ENCODE data around the gene UGP2. TPM values are rescaled to one million over a fixed set of nuclear protein-coding genes. Genes with fewer than 3 reads are reported as not detected.
A peak's percentile ranks its signal among the peaks of the same experiment; 100 is the strongest.
"Not testable (repeated sequence)": the region's sequence is repeated elsewhere in the genome, so short reads cannot be mapped to it uniquely, and the experiment has no call there.

The UGP2 gene
- total and polyA plus RNA-seq, 5 donors from 2014 or later = 118 to 279 (median 210) TPM

- DNase-seq = no peak
- Mint-ChIP-seq H3K4me1 (no peaks in the 10 kb centered on the region), H3K36me3 (peaks cover 3% of the 10 kb centered on the region), H3K4me3 (no peak overlapping the region), H3K9me3 (peaks cover 0 to 6% (median 0%) of the 10 kb centered on the region in 7 donors), H3K27me3 (peaks cover 6% of the 10 kb centered on the region), H3K27ac (no peak overlapping the region)
- ATAC-seq (ENCODE audit: low read depth in 2 of 2) = no peak
- Histone ChIP-seq H3K4me3 (ENCODE audit: low read depth, low read length) (no peak overlapping the region), H3K9me3 (ENCODE audit: control insufficient read depth in 2 of 2, low read length in 2 of 2) (no peaks in the 10 kb centered on the region), H3K36me3 (ENCODE audit: control insufficient read depth, insufficient read depth, low read length) (no peaks in the 10 kb centered on the region), H3K27me3 (ENCODE audit: control insufficient read depth, insufficient read depth, low read length) (no peaks in the 10 kb centered on the region), H3K27ac (ENCODE audit: insufficient read depth, low read length, poor library complexity, severe bottlenecking) (no peak overlapping the region), H3K4me1 (ENCODE audit: control insufficient read depth, insufficient read depth, low read length, poor library complexity, severe bottlenecking) (no peaks in the 10 kb centered on the region)
These were observed 30.6 kb upstream of the UGP2 start for GRCh38 chr2:63811063-63811462.

- not testable (repeated sequence) for H3K36me3 Mint-ChIP-seq; H3K9me3 ChIP-seq (ENCODE audit: control insufficient read depth in 2 of 2, low read length in 2 of 2); H3K27me3 Mint-ChIP-seq; ATAC-seq (ENCODE audit: low read depth in 2 of 2); H3K27ac Mint-ChIP-seq; H3K4me1 ChIP-seq (ENCODE audit: control insufficient read depth, insufficient read depth, low read length, poor library complexity, severe bottlenecking); H3K9me3 Mint-ChIP-seq; DNase-seq; H3K36me3 ChIP-seq (ENCODE audit: control insufficient read depth, insufficient read depth, low read length); H3K4me3 ChIP-seq (ENCODE audit: low read depth, low read length); H3K4me1 Mint-ChIP-seq; H3K4me3 Mint-ChIP-seq; H3K27me3 ChIP-seq (ENCODE audit: control insufficient read depth, insufficient read depth, low read length); H3K27ac ChIP-seq (ENCODE audit: insufficient read depth, low read length, poor library complexity, severe bottlenecking)
These were observed 29.8 kb upstream of the UGP2 start for GRCh38 chr2:63811870-63812269.

GRCh38 chr2:63814114-63814513, 27.6 kb upstream of the UGP2 start:
- H3K9me3 Mint-ChIP-seq = peaks cover 0 to 2% (median 0%) of the 10 kb centered on the region in 7 donors
- Histone ChIP-seq H3K27me3 (ENCODE audit: control insufficient read depth, insufficient read depth, low read length) (no peaks in the 10 kb centered on the region), H3K4me1 (ENCODE audit: control insufficient read depth, insufficient read depth, low read length, poor library complexity, severe bottlenecking) (no peaks in the 10 kb centered on the region), H3K9me3 (ENCODE audit: control insufficient read depth in 2 of 2, low read length in 2 of 2) (no peaks in the 10 kb centered on the region), H3K36me3 (ENCODE audit: control insufficient read depth, insufficient read depth, low read length) (no peaks in the 10 kb centered on the region), H3K27ac (ENCODE audit: insufficient read depth, low read length, poor library complexity, severe bottlenecking) (no peak overlapping the region), H3K4me3 (ENCODE audit: low read depth, low read length) (no peak overlapping the region)
- H3K27me3 Mint-ChIP-seq = peaks cover 4% of the 10 kb centered on the region
- no peaks in the 10 kb centered on the region for H3K36me3 Mint-ChIP-seq
- no peak for DNase-seq
- no peak overlapping the region for H3K4me3 Mint-ChIP-seq
- H3K4me1 Mint-ChIP-seq = peaks cover under 1 to 2% (median under 1%) of the 10 kb centered on the region in 4 donors
- ATAC-seq (ENCODE audit: low read depth in 2 of 2) = no peak
- no peak overlapping the region for H3K27ac Mint-ChIP-seq

- Histone ChIP-seq H3K27ac (ENCODE audit: insufficient read depth, low read length, poor library complexity, severe bottlenecking) (no peak overlapping the region), H3K9me3 (ENCODE audit: control insufficient read depth in 2 of 2, low read length in 2 of 2) (no peaks in the 10 kb centered on the region), H3K27me3 (ENCODE audit: control insufficient read depth, insufficient read depth, low read length) (no peaks in the 10 kb centered on the region), H3K4me1 (ENCODE audit: control insufficient read depth, insufficient read depth, low read length, poor library complexity, severe bottlenecking) (no peaks in the 10 kb centered on the region), H3K36me3 (ENCODE audit: control insufficient read depth, insufficient read depth, low read length) (no peaks in the 10 kb centered on the region), H3K4me3 (ENCODE audit: low read depth, low read length) (no peak overlapping the region)
- DNase-seq (no peak), ATAC-seq (ENCODE audit: low read depth in 2 of 2) (no peak)
- no peaks in the 10 kb centered on the region for H3K9me3 Mint-ChIP-seq
- H3K27ac Mint-ChIP-seq = no peak overlapping the region
- no peak overlapping the region for H3K4me3 Mint-ChIP-seq
- H3K4me1 Mint-ChIP-seq = peaks cover 2 to 6% (median 4%) of the 10 kb centered on the region in 4 donors
- no peaks in the 10 kb centered on the region for H3K36me3 Mint-ChIP-seq
- H3K27me3 Mint-ChIP-seq = no peaks in the 10 kb centered on the region
These were observed 24.3 kb upstream of the UGP2 start for GRCh38 chr2:63817382-63817781.

GRCh38 chr2:63818271-63818670, 23.4 kb upstream of the UGP2 start:
- Histone ChIP-seq H3K9me3 (ENCODE audit: control insufficient read depth in 2 of 2, low read length in 2 of 2) (no peaks in the 10 kb centered on the region), H3K4me1 (ENCODE audit: control insufficient read depth, insufficient read depth, low read length, poor library complexity, severe bottlenecking) (no peaks in the 10 kb centered on the region), H3K4me3 (ENCODE audit: low read depth, low read length) (no peak overlapping the region), H3K36me3 (ENCODE audit: control insufficient read depth, insufficient read depth, low read length) (no peaks in the 10 kb centered on the region), H3K27me3 (ENCODE audit: control insufficient read depth, insufficient read depth, low read length) (no peaks in the 10 kb centered on the region), H3K27ac (ENCODE audit: insufficient read depth, low read length, poor library complexity, severe bottlenecking) (no peak overlapping the region)
- ATAC-seq (ENCODE audit: low read depth in 2 of 2) (no peak), DNase-seq (no peak)
- no peaks in the 10 kb centered on the region for H3K27me3 Mint-ChIP-seq
- H3K36me3 Mint-ChIP-seq = no peaks in the 10 kb centered on the region
- no peaks in the 10 kb centered on the region for H3K9me3 Mint-ChIP-seq
- peaks cover 2 to 6% (median 4%) of the 10 kb centered on the region in 4 donors for H3K4me1 Mint-ChIP-seq
- H3K27ac Mint-ChIP-seq = no peak overlapping the region
- H3K4me3 Mint-ChIP-seq = no peak overlapping the region

- Mint-ChIP-seq H3K36me3 (no peaks in the 10 kb centered on the region), H3K27ac (no peak overlapping the region), H3K9me3 (no peaks in the 10 kb centered on the region), H3K27me3 (no peaks in the 10 kb centered on the region), H3K4me3 (no peak overlapping the region), H3K4me1 (peaks cover 2 to 6% (median 4%) of the 10 kb centered on the region in 4 donors)
- DNase-seq (peak in 1 of 3 donors; percentile 7), ATAC-seq (ENCODE audit: low read depth in 2 of 2) (peak in 1 of 2 donors; percentile 56)
- H3K27me3 ChIP-seq (ENCODE audit: control insufficient read depth, insufficient read depth, low read length) = no peaks in the 10 kb centered on the region
- H3K9me3 ChIP-seq (ENCODE audit: control insufficient read depth in 2 of 2, low read length in 2 of 2) = no peaks in the 10 kb centered on the region
- H3K36me3 ChIP-seq (ENCODE audit: control insufficient read depth, insufficient read depth, low read length) = no peaks in the 10 kb centered on the region
- no peak overlapping the region for H3K27ac ChIP-seq (ENCODE audit: insufficient read depth, low read length, poor library complexity, severe bottlenecking)
- no peaks in the 10 kb centered on the region for H3K4me1 ChIP-seq (ENCODE audit: control insufficient read depth, insufficient read depth, low read length, poor library complexity, severe bottlenecking)
- no peak overlapping the region for H3K4me3 ChIP-seq (ENCODE audit: low read depth, low read length)
These were observed 22.4 kb upstream of the UGP2 start for GRCh38 chr2:63819256-63819655.

- ATAC-seq (ENCODE audit: low read depth in 2 of 2) (no peak), DNase-seq (no peak)
- Histone ChIP-seq H3K9me3 (ENCODE audit: control insufficient read depth in 2 of 2, low read length in 2 of 2) (no peaks in the 10 kb centered on the region), H3K27ac (ENCODE audit: insufficient read depth, low read length, poor library complexity, severe bottlenecking) (no peak overlapping the region), H3K36me3 (ENCODE audit: control insufficient read depth, insufficient read depth, low read length) (no peaks in the 10 kb centered on the region), H3K4me1 (ENCODE audit: control insufficient read depth, insufficient read depth, low read length, poor library complexity, severe bottlenecking) (no peaks in the 10 kb centered on the region), H3K4me3 (ENCODE audit: low read depth, low read length) (no peak overlapping the region), H3K27me3 (ENCODE audit: control insufficient read depth, insufficient read depth, low read length) (no peaks in the 10 kb centered on the region)
- H3K27me3 Mint-ChIP-seq = no peaks in the 10 kb centered on the region
- H3K9me3 Mint-ChIP-seq = no peaks in the 10 kb centered on the region
- H3K27ac Mint-ChIP-seq = no peak overlapping the region
- H3K4me3 Mint-ChIP-seq = no peak overlapping the region
- H3K36me3 Mint-ChIP-seq = no peaks in the 10 kb centered on the region
- peaks cover 2 to 6% (median 4%) of the 10 kb centered on the region in 4 donors for H3K4me1 Mint-ChIP-seq
These were observed 21.7 kb upstream of the UGP2 start for GRCh38 chr2:63819765-63820717.

- Mint-ChIP-seq H3K36me3 (no peaks in the 10 kb centered on the region), H3K4me1 (peaks cover 2 to 6% (median 4%) of the 10 kb centered on the region in 4 donors), H3K27me3 (no peaks in the 10 kb centered on the region), H3K4me3 (no peak overlapping the region), H3K27ac (no peak overlapping the region), H3K9me3 (no peaks in the 10 kb centered on the region)
- Histone ChIP-seq H3K4me3 (ENCODE audit: low read depth, low read length) (no peak overlapping the region), H3K36me3 (ENCODE audit: control insufficient read depth, insufficient read depth, low read length) (no peaks in the 10 kb centered on the region), H3K27ac (ENCODE audit: insufficient read depth, low read length, poor library complexity, severe bottlenecking) (no peak overlapping the region), H3K27me3 (ENCODE audit: control insufficient read depth, insufficient read depth, low read length) (no peaks in the 10 kb centered on the region), H3K4me1 (ENCODE audit: control insufficient read depth, insufficient read depth, low read length, poor library complexity, severe bottlenecking) (no peaks in the 10 kb centered on the region), H3K9me3 (ENCODE audit: control insufficient read depth in 2 of 2, low read length in 2 of 2) (no peaks in the 10 kb centered on the region)
- ATAC-seq (ENCODE audit: low read depth in 2 of 2) = no peak
- DNase-seq = no peak
These were observed 20.7 kb upstream of the UGP2 start for GRCh38 chr2:63820969-63821368.
